Measurements from ENCODE around the gene TMEM271. TPM values are rescaled to one million over a fixed set of nuclear protein-coding genes. Genes with fewer than 3 reads are reported as not detected.

The TMEM271 gene
- total and polyA plus RNA-seq, 4 donors = 4.4 to 17.1 (median 11.4) TPM

DNA sequence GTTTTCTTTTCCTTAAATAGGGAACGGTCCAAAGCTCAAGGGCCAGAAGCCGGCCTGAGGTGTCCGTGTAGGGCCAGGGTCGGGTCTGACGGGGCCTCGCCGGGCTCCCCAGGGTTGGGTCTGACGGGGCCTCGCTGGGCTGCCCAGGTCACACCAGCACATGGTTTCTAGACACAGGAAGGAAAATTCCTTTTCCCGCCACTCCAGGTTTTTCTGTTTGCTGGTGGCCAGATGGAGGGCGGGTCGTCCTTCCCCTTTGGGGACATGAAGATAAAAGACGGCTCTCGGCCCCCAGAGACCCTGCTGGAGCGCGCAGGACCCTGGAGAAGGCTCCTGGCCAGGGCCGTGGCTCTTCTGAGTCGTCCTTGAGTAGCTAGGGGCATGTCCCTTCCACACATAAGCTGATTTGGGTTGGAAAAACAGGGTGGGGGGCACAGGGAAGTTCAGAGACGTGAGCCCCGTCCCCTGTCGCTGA, 42.0 kb downstream of the TMEM271 start:
- no peaks in the 10 kb centered on the region for H3K4me1 ChIP-seq (ENCODE audit: control insufficient read depth, insufficient read depth, low read length)
- H3K4me3 ChIP-seq (ENCODE audit: low read depth, low read length) = no peak overlapping the region
- no peaks in the 10 kb centered on the region for H3K9me3 ChIP-seq (ENCODE audit: control insufficient read depth, insufficient read depth, low read length)
- DNase-seq (ENCODE audit: low read depth in 4 of 6, low spot score in 6 of 6) = no peak
- WGBS (ENCODE audit: insufficient coverage) = 95% methylated on average over 19 of the region's 21 CpGs
- no peaks in the 10 kb centered on the region for H3K27me3 ChIP-seq (ENCODE audit: control insufficient read depth, insufficient read depth, low read length)
- H3K27ac ChIP-seq (ENCODE audit: low read depth, low read length) = no peak overlapping the region
- H3K36me3 ChIP-seq (ENCODE audit: control insufficient read depth, insufficient read depth, low read length) = peaks cover 89% of the 10 kb centered on the region

DNA sequence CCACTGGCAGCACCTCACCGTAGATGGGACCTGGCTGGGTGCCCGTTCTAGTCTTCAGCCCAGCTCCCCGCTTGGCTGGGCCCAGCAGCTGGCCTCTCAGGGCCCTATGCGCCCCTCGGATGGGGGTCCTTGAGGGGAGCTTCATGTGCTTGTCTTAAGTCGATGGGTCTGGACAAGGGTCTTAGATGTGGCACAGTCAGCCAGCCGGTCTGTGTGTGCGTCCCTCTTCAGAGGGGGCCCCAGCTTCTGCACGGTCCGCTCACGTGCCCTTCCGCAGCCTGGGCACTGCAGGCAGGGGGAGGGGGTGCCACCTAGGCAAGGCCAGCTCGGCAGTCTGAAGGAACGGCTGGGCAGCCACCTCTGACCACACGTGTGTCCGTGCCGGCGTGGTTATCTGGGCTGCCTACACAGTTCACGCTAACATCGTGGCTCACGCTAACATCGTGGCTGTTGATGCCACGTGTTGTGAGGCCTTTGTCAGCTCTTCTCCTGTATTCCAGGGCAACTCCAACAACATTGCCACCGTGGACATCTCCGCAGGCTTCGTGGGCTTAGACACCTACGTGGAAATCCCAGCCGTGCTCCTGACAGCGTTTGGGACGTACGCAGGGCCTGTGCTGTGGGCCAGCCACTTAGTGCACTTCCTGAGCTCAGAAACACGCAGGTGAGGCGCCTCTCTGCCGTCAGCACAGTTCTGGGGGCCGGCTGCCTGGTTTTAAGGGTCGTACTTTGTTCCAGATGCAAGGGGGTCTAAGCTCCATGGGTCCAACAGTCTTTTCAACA, 42.6 kb downstream of the TMEM271 start:
- H3K27ac ChIP-seq (ENCODE audit: low read depth, low read length) = no peak overlapping the region
- H3K27me3 ChIP-seq (ENCODE audit: control insufficient read depth, insufficient read depth, low read length) = no peaks in the 10 kb centered on the region
- no peak for DNase-seq (ENCODE audit: low read depth in 4 of 6, low spot score in 6 of 6)
- no peaks in the 10 kb centered on the region for H3K4me1 ChIP-seq (ENCODE audit: control insufficient read depth, insufficient read depth, low read length)
- no peak overlapping the region for H3K4me3 ChIP-seq (ENCODE audit: low read depth, low read length)
- no peaks in the 10 kb centered on the region for H3K9me3 ChIP-seq (ENCODE audit: control insufficient read depth, insufficient read depth, low read length)
- WGBS (ENCODE audit: insufficient coverage) = 94% methylated on average over 36 of the region's 36 CpGs
- peaks cover 92% of the 10 kb centered on the region for H3K36me3 ChIP-seq (ENCODE audit: control insufficient read depth, insufficient read depth, low read length)

DNA sequence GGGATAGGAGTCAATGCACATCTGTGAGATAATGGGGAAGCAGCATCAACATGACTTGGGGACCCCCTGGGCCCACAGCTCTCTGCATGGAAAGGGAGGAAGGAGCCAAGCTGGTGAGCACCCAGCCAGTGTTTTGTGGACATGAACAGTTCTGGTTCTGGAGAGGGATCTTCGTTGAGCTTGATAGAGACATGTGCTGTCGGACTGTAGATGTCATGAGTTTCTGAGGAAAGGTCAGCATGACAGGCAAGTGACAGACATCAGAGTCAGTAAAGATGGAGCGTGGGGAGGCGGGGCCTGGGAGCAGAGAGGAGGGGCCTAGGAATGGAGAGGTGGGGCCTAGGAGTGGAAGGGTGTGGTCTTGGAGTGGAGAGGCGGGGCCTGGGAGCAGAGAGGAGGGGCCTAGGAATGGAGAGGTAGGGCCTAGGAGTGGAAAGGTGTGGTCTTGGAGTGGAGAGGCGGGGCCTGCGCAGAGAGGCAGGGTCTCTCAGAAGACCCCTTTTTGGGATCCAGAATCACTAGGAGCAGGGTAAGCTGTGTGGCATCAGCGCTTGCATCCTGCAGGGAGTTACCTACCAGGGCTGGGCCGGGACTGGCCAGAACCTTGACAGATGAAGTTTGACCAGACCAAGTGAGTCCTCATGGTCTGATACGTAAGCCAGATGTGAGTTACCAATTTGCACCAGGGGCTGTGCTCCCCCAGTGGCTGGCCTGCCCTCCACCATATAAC, 43.3 kb downstream of the TMEM271 start:
- no peak overlapping the region for H3K4me3 ChIP-seq (ENCODE audit: low read depth, low read length)
- H3K36me3 ChIP-seq (ENCODE audit: control insufficient read depth, insufficient read depth, low read length) = peaks cover 92% of the 10 kb centered on the region
- H3K9me3 ChIP-seq (ENCODE audit: control insufficient read depth, insufficient read depth, low read length) = no peaks in the 10 kb centered on the region
- H3K4me1 ChIP-seq (ENCODE audit: control insufficient read depth, insufficient read depth, low read length) = no peaks in the 10 kb centered on the region
- no peaks in the 10 kb centered on the region for H3K27me3 ChIP-seq (ENCODE audit: control insufficient read depth, insufficient read depth, low read length)
- H3K27ac ChIP-seq (ENCODE audit: low read depth, low read length) = no peak overlapping the region
- 97% methylated on average over 10 of the region's 10 CpGs for WGBS (ENCODE audit: insufficient coverage)
- DNase-seq (ENCODE audit: low read depth in 4 of 6, low spot score in 6 of 6) = no peak

DNA sequence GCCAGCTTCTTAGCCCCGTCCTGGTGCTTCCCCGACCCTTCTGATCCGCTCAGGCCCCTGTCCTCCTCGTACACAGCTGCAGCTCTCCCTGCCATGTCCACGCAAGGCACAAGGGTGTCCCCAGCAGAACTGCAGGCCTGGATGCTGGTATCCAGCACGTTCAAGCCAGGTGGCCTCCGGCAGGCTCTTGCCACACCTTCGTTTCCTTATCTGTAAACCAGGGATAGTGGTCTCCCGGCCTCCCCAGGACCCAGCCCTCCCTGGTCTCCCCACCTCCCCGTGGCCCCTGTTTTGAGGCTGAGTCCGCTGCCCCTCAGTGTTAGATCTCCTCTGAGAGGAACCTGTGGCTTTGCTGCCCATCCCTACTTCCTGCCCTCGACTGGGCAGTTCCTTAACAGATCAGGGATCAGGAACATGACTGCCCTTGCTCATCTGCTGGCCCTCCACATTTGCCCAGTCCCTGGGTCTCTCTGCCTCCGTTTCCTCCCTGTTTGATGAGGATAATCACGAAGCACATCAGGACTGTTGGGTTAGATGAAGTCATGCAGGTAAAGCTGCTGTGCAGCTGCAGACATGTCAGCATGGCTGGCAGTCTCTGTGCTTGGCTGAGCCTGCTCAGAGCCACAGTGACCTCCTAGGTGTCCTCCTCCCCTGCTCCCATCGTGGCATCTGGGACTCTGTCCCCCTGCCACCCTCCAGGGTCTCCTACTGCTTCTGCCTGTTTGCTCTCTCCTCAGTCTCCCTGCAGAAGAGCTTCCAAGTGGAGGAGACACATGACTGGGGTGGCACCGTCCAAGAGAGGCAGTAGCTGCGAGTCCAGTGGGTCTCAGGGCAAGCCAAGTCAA, 44.2 kb downstream of the TMEM271 start:
- no peak overlapping the region for H3K4me3 ChIP-seq (ENCODE audit: low read depth, low read length)
- 94% methylated on average over 16 of the region's 17 CpGs for WGBS (ENCODE audit: insufficient coverage)
- H3K9me3 ChIP-seq (ENCODE audit: control insufficient read depth, insufficient read depth, low read length) = no peaks in the 10 kb centered on the region
- peaks cover 88% of the 10 kb centered on the region for H3K36me3 ChIP-seq (ENCODE audit: control insufficient read depth, insufficient read depth, low read length)
- H3K27me3 ChIP-seq (ENCODE audit: control insufficient read depth, insufficient read depth, low read length) = no peaks in the 10 kb centered on the region
- no peak overlapping the region for H3K27ac ChIP-seq (ENCODE audit: low read depth, low read length)
- DNase-seq (ENCODE audit: low read depth in 4 of 6, low spot score in 6 of 6) = no peak
- no peaks in the 10 kb centered on the region for H3K4me1 ChIP-seq (ENCODE audit: control insufficient read depth, insufficient read depth, low read length)

DNA sequence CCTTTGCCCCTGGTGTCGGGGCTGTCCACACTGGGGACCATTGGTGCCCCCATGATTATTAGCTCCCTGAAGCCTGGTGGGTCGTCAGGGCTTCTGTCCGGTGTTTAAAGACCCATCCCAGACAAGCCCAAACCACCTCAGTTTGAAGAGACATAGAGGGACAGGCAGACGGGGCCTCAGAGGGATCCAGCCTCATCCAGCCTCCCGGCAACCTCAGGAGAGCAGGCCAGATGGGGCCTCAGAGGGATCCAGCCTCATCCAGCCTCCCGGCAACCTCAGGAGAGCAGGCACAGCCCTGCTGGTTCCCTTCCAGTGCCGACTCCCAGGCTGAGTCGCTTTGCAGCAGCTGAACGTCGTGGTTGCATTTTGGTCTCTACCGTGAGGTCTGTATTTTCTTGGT, 45.0 kb downstream of the TMEM271 start:
- no peaks in the 10 kb centered on the region for H3K4me1 ChIP-seq (ENCODE audit: control insufficient read depth, insufficient read depth, low read length)
- H3K9me3 ChIP-seq (ENCODE audit: control insufficient read depth, insufficient read depth, low read length) = no peaks in the 10 kb centered on the region
- no peak overlapping the region for H3K4me3 ChIP-seq (ENCODE audit: low read depth, low read length)
- H3K27ac ChIP-seq (ENCODE audit: low read depth, low read length) = no peak overlapping the region
- DNase-seq (ENCODE audit: low read depth in 4 of 6, low spot score in 6 of 6) = no peak
- peaks cover 86% of the 10 kb centered on the region for H3K36me3 ChIP-seq (ENCODE audit: control insufficient read depth, insufficient read depth, low read length)
- 88% methylated on average over 11 of the region's 11 CpGs for WGBS (ENCODE audit: insufficient coverage)
- no peaks in the 10 kb centered on the region for H3K27me3 ChIP-seq (ENCODE audit: control insufficient read depth, insufficient read depth, low read length)

DNA sequence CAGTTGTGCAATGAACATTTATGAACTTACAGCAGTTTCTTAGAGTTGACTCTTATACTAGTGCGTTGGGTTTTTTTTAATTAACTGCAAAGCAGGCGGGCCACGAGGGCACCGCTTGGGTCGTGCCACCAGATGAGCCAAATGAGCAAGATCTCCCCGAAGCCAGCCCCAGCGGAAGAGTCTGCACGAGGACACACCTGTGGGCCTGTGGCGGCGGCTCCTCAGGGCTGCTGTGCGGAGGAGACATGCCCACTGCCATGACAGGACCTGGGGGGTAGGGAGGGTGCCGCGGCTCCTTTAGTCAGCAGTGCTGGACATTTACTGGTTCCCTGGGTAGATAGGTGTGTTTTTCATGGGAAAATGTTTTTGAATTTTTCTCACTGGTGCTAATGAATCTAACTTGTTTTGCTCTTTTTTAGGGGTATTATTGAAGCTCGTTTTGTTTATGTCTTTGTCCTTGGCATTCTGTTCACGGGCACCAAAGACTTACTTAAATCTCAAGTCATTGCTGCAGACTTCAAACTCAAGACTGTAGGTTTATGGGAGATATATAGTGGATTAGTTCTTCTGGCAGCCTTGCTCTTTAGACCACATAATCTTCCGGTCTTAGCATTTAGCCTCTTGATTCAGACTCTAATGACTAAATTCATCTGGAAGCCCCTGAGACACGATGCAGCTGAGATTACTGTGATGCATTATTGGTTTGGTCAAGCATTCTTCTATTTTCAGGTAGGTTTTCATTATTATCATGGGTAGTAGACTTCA, 45.9 kb downstream of the TMEM271 start:
- WGBS (ENCODE audit: insufficient coverage) = 87% methylated on average over 13 of the region's 17 CpGs
- Histone ChIP-seq H3K36me3 (ENCODE audit: control insufficient read depth, insufficient read depth, low read length) (peaks cover 86% of the 10 kb centered on the region), H3K4me3 (ENCODE audit: low read depth, low read length) (no peak overlapping the region), H3K4me1 (ENCODE audit: control insufficient read depth, insufficient read depth, low read length) (no peaks in the 10 kb centered on the region), H3K27me3 (ENCODE audit: control insufficient read depth, insufficient read depth, low read length) (no peaks in the 10 kb centered on the region), H3K9me3 (ENCODE audit: control insufficient read depth, insufficient read depth, low read length) (no peaks in the 10 kb centered on the region), H3K27ac (ENCODE audit: low read depth, low read length) (no peak overlapping the region)
- no peak for DNase-seq (ENCODE audit: low read depth in 4 of 6, low spot score in 6 of 6)

DNA sequence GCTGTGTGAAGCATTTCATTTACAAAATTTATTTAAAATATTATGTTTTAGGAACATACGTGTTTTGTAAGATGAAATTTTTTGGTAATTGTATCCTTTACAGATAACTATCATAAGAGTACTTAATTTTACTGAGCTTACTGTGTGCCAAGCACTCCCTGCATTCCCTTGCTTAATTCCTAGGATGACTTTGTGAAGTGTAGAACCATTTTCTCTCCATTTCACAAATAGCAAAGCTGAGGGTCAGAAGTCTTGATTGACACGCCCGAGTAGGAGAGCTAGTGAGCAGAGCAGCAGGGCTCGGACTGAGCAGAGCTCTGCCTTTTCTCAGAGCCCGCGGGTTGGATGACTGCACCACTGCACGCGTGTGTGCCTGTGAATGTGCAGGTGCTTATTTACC, 46.5 kb downstream of the TMEM271 start:
- H3K9me3 ChIP-seq (ENCODE audit: control insufficient read depth, insufficient read depth, low read length) = no peaks in the 10 kb centered on the region
- no peak overlapping the region for H3K4me3 ChIP-seq (ENCODE audit: low read depth, low read length)
- 100% methylated on average over 5 of the region's 8 CpGs for WGBS (ENCODE audit: insufficient coverage)
- DNase-seq (ENCODE audit: low read depth in 4 of 6, low spot score in 6 of 6) = no peak
- peaks cover 86% of the 10 kb centered on the region for H3K36me3 ChIP-seq (ENCODE audit: control insufficient read depth, insufficient read depth, low read length)
- no peaks in the 10 kb centered on the region for H3K27me3 ChIP-seq (ENCODE audit: control insufficient read depth, insufficient read depth, low read length)
- no peak overlapping the region for H3K27ac ChIP-seq (ENCODE audit: low read depth, low read length)
- H3K4me1 ChIP-seq (ENCODE audit: control insufficient read depth, insufficient read depth, low read length) = no peaks in the 10 kb centered on the region

DNA sequence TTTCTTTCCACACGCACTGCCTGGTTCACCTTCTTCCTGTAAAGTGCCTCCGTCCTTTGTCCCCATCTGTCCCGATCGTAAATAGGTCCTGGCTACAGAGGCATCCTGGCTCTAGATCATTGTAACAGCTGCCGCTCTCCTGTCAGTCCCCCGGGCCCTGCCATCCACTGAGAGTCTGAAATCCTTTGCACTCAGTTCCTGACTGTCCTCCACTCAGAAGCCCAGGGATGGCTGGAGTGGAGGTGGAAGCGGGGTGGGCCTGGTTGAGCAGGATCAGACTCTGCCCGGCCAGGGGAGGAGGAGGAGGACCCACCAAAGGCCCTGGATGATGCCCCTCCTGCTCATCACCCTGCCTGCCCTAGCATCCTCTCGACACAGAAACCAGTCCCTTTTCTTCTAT, 47.3 kb downstream of the TMEM271 start:
- no peak for DNase-seq (ENCODE audit: low read depth in 4 of 6, low spot score in 6 of 6)
- no peaks in the 10 kb centered on the region for H3K27me3 ChIP-seq (ENCODE audit: control insufficient read depth, insufficient read depth, low read length)
- peaks cover 86% of the 10 kb centered on the region for H3K36me3 ChIP-seq (ENCODE audit: control insufficient read depth, insufficient read depth, low read length)
- no peak overlapping the region for H3K27ac ChIP-seq (ENCODE audit: low read depth, low read length)
- 88% methylated on average over 6 of the region's 9 CpGs for WGBS (ENCODE audit: insufficient coverage)
- H3K4me3 ChIP-seq (ENCODE audit: low read depth, low read length) = no peak overlapping the region
- no peaks in the 10 kb centered on the region for H3K4me1 ChIP-seq (ENCODE audit: control insufficient read depth, insufficient read depth, low read length)
- H3K9me3 ChIP-seq (ENCODE audit: control insufficient read depth, insufficient read depth, low read length) = no peaks in the 10 kb centered on the region

DNA sequence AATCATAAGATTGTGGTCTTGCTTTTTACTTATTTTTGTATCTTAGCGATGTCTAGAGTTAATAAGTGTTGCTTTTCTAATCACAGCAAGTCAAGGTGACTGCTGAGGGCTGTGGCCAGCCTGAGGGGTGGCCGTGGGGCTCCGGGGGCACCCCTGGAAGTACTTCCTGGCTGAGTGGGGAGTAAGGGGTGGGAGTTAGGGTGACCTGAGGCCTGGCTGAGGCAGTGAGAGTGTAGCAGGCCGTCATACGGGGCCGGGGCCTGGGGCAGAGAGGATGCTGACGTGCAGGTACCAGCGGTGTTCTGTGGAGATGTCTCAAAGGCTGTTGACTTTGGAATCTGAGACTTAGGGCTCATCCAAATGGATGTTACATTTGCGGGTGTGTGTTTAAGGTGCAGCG, 47.8 kb downstream of the TMEM271 start:
- Histone ChIP-seq H3K9me3 (ENCODE audit: control insufficient read depth, insufficient read depth, low read length) (no peaks in the 10 kb centered on the region), H3K4me1 (ENCODE audit: control insufficient read depth, insufficient read depth, low read length) (no peaks in the 10 kb centered on the region), H3K36me3 (ENCODE audit: control insufficient read depth, insufficient read depth, low read length) (peaks cover 86% of the 10 kb centered on the region), H3K27ac (ENCODE audit: low read depth, low read length) (no peak overlapping the region), H3K27me3 (ENCODE audit: control insufficient read depth, insufficient read depth, low read length) (no peaks in the 10 kb centered on the region), H3K4me3 (ENCODE audit: low read depth, low read length) (no peak overlapping the region)
- DNase-seq (ENCODE audit: low read depth in 4 of 6, low spot score in 6 of 6) = no peak
- WGBS (ENCODE audit: insufficient coverage) = 97% methylated on average over 9 of the region's 10 CpGs
